GM13977 (cell line): ENCODE data around the gene ZCCHC24.

Source experiments
- DNase-seq: peaks from one replicate; pipeline ENCODE4 v3.0.0; 2012; ENCODE audit warnings: low spot score
- in situ Hi-C: fragments of 300-500 bp; cut with MboI; formaldehyde crosslinking; loops from one replicate; pipeline ENCODE4 v1.12.0; 2022; ENCODE audit warnings: low sequenced_read_pairs, low pct_unique_long_range_greater_than_20kb, mixed read lengths, inconsistent platforms; ENCODE audit not compliant: unreplicated experiment
- TF ChIP-seq, protein P1 (sequence below): IDR thresholded peaks from 2 replicates; pipeline ENCODE4 v1.5.1; 2012; ENCODE audit warnings: mild to moderate bottlenecking, control low read depth; ENCODE audit not compliant: insufficient read depth; ENCODE audit errors: extremely low read depth, missing control alignments

ZCCHC24 gene

DNA sequence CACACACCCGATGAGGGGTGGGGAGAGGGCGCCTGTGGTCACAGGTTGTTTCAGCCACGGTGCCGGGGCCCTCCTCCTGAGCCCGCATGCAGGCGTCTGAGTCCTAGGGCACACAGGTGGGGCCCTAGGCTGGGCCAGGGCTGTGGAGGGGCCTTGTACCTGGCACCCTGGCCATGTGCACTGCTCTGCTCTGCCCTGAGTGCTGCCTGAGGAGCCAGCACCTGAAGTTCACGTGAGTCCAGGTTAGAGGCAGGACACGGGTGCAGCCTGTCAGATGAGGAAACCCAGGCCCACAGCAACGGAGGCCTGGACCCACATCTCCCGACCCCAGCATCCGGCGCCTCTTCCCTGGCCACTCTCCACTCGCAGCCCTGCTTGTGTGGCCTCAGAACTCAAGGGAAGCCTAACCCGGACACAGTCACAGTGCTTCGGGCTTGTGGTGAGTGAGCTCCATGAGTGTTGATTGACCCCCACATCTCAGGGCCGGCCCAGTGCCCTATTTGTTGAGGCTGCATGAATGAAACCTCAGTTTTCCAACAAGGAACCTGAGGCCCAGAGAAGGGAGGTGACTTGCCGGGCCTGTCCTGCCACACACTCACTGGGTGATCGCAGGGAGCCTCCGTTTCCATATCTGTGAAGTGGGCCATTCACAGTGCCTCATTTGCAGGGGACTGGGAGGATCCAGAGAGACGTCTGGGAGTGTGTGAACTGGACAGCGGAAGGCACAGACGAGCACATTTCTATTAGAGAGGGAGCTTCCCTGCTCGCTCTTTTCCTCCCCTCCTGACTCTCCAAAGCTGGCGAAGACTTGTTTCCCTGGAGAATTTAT lies 58.6 kb downstream of the ZCCHC24 start:
- in situ Hi-C loops, result no loop called here

DNA sequence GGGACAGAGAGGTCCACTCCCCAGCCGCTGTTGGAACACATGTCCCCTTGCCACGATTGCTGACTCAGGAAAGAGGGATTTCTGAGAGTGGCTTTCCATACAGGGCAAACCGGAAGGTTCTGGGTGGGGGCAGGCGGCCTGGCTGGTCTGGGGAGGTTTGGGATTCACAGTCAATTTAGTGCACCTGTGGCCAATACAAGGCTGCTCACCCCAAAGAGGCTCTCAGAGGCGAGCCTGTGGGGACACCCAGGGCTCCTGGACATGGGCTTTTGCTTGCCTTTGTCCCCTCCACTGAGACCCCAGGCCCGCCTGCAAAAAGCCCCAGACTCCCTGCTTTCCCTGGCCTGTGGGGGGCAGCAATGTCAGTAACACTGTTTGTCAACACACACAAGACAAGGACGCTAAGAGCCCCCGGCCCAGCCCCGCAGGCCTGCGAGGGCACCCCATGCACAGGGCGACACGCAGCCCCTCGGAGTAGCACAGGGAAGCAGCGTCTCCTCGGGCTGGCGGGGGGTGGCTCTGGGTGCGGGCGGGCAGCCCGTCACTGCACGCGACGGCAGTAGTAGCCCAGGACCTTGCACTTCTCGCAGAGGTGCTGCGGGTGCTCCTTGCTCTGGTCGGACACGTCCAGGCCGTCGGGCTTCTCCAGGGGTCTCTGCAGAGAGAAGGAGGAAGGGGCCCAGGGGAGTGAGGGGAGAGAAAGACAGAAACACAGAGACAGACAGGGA lies 59.5 kb downstream of the ZCCHC24 start:
- TF ChIP-seq, protein P1, sequence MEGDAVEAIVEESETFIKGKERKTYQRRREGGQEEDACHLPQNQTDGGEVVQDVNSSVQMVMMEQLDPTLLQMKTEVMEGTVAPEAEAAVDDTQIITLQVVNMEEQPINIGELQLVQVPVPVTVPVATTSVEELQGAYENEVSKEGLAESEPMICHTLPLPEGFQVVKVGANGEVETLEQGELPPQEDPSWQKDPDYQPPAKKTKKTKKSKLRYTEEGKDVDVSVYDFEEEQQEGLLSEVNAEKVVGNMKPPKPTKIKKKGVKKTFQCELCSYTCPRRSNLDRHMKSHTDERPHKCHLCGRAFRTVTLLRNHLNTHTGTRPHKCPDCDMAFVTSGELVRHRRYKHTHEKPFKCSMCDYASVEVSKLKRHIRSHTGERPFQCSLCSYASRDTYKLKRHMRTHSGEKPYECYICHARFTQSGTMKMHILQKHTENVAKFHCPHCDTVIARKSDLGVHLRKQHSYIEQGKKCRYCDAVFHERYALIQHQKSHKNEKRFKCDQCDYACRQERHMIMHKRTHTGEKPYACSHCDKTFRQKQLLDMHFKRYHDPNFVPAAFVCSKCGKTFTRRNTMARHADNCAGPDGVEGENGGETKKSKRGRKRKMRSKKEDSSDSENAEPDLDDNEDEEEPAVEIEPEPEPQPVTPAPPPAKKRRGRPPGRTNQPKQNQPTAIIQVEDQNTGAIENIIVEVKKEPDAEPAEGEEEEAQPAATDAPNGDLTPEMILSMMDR, result no peak
- DNase-seq, result no peak
- in situ Hi-C loops, result no loop called here

More for the DNA sequence above, 58.6 kb downstream of the ZCCHC24 start:
- DNase-seq, result no peak
- TF ChIP-seq, protein P1, result no peak

DNA sequence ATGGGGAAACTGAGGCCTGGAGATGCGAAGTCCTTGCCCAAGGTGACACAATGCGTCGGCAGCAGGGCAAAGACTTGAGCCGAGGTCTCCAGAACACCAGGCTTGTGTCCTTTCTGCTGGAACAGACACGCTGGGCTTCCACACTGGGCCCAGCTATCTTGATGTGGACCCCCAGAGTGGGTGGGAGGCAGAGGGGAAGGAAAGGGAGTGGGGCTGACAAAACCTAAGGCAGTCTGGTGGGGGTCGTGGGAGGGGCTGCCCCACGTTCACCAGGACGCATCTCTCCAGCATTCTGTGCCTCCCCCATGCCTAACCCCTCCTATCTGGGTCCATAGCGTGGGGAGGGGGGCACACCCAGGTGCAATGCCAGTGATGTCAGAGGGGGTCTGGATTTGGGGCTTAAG lies 60.0 kb downstream of the ZCCHC24 start:
- DNase-seq, result no peak
- TF ChIP-seq, protein P1, result no peak
- in situ Hi-C loops, result no loop called here

DNA sequence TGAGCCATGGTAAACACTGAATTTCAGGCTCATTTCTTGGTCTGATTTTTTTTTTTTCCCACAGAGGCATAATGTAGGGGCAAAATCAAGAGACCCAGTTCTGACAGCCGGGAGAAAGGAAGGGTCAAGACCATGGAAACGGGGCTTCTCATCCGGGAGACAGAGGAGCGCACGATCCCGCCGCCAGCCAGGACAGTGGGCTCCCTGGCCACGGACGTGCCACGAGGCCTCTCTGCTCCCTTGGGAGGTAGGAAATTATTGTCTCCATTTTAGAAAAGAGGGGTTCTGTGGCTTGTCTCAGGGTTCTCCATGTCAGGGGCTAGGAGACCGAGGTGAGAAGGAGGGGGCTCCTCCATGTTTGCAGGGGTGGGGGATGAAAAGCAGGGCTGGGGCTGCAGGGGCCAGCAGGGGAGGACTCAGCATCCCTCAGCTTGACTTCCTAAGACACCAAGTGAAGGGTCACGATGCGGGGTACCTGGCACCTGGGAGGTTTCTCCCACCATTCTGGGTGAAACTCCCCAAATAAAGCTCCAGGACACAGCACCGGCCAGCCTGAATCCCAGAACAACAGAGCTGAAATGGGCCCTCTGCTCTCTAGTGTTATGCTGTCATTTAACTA lies 60.5 kb downstream of the ZCCHC24 start:
- TF ChIP-seq, protein P1, result no peak
- in situ Hi-C loops, result no loop called here
- no peak for DNase-seq

DNA sequence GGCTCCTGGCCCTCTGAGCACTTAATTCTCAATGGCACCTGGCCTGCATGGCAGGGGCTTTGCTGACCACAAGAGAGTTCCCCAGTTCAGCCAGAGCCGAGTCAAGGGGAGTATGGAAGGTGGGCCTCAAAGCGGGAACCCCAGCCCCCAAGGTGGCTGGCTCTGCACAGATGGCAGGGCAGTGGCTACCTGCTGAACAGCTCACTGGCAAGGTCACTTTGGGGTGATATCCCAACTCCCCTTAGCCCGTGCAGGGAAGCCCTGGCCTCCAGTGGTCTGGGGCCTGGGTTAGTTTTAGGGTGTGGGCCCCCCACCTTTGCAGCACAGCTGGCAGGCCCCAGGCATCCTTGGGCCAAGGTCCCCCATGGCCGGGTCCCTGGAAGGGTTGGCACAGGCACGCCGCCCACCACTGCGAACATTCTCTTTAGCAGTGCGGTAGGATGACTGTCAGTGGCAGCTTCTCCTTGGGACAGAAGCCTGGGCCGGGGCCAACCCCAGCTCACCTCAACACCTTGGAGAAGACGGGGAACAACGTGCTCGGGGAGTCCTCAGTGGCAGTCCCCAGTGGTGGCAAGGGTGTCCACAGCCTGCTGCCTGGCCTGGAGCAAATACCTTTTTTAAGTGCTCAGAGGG lies 61.3 kb downstream of the ZCCHC24 start:
- TF ChIP-seq, protein P1, result no peak
- DNase-seq, result no peak
- in situ Hi-C loops, result no loop called here

DNA sequence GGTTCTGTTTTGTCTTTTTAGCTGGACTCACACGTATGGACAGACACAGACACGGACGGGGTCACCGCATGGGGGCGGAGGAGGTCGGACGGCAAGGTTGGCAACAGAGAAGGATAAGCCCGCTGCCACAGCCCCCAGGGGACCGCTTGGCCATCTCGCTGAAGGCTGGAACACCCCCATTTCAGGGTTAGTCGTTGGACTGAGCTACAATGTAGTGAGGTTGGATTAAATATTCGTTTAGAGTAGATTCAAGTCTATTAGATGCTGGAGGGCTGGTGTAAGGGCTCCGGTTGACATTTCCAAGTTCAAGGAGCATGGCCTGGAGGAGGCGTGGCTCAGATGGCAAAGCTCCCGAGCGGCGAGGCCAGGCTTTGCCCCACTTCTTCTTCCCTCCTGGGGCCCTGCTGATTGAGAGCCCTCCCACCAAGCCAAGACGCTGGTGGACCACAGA lies 62.9 kb downstream of the ZCCHC24 start:
- TF ChIP-seq, protein P1, result no peak
- no peak for DNase-seq
- in situ Hi-C loops, result no loop called here
